Right lobe of liver (tissue), 4 donors: ENCODE measurements around the gene LRMDA.

ENCODE experiments used
- POLR2A ChIP-seq: fragments of 450-650 bp; IDR thresholded peaks from one replicate; pipeline ENCODE4 v1.6.1; 2017; ENCODE audit warnings: antibody characterized with exemption, mild to moderate bottlenecking
- TF ChIP-seq, protein P1 (sequence below), 4 donors: fragments of 200-600 bp in 3 of 4; fragments of 450-650 bp in 1 of 4; IDR thresholded peaks; one replicate each; pipeline versions ENCODE4 v1.5.1 to v1.8.0; 2016 to 2022; ENCODE audit warnings: antibody characterized with exemption in 4 of 4, mild to moderate bottlenecking in 2 of 4
- donor health status: DM: no; HTN: no; CAD: no.
- donor health status: DM: no; HTN: no; CAD: no.
- donor health status: DM: no; HTN: yes; CAD: no.

DNA sequence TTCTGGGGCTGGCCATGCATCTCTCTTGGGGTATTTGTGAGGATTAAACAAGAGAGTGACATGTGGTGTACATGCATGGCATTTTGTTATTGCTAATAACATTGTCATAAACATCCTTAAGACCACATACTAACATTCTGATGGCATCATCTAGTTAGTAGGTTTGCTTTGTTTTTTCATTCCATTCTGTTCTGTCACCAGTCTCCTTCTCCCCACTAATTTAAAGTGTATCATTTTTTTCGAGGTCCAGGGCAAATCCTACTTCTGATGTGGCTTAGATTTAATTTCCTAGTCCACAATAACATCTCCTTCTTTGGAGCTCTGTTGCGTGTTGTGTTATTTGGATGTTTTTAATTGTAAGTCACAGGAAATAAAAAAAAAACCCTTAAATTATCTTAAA lies 248.1 kb downstream of the LRMDA start:
- TF ChIP-seq, protein P1, sequence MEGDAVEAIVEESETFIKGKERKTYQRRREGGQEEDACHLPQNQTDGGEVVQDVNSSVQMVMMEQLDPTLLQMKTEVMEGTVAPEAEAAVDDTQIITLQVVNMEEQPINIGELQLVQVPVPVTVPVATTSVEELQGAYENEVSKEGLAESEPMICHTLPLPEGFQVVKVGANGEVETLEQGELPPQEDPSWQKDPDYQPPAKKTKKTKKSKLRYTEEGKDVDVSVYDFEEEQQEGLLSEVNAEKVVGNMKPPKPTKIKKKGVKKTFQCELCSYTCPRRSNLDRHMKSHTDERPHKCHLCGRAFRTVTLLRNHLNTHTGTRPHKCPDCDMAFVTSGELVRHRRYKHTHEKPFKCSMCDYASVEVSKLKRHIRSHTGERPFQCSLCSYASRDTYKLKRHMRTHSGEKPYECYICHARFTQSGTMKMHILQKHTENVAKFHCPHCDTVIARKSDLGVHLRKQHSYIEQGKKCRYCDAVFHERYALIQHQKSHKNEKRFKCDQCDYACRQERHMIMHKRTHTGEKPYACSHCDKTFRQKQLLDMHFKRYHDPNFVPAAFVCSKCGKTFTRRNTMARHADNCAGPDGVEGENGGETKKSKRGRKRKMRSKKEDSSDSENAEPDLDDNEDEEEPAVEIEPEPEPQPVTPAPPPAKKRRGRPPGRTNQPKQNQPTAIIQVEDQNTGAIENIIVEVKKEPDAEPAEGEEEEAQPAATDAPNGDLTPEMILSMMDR (IDR thresholded peaks at IDR 0.05) = no peak
- TF ChIP-seq POLR2A = no peak
